Measurements from ENCODE around the gene POT1.
"Not testable (repeated sequence)": the region's sequence is repeated elsewhere in the genome, so short reads cannot be mapped to it uniquely, and the experiment has no call there.

POT1 gene, protein sequence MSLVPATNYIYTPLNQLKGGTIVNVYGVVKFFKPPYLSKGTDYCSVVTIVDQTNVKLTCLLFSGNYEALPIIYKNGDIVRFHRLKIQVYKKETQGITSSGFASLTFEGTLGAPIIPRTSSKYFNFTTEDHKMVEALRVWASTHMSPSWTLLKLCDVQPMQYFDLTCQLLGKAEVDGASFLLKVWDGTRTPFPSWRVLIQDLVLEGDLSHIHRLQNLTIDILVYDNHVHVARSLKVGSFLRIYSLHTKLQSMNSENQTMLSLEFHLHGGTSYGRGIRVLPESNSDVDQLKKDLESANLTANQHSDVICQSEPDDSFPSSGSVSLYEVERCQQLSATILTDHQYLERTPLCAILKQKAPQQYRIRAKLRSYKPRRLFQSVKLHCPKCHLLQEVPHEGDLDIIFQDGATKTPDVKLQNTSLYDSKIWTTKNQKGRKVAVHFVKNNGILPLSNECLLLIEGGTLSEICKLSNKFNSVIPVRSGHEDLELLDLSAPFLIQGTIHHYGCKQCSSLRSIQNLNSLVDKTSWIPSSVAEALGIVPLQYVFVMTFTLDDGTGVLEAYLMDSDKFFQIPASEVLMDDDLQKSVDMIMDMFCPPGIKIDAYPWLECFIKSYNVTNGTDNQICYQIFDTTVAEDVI

DNA sequence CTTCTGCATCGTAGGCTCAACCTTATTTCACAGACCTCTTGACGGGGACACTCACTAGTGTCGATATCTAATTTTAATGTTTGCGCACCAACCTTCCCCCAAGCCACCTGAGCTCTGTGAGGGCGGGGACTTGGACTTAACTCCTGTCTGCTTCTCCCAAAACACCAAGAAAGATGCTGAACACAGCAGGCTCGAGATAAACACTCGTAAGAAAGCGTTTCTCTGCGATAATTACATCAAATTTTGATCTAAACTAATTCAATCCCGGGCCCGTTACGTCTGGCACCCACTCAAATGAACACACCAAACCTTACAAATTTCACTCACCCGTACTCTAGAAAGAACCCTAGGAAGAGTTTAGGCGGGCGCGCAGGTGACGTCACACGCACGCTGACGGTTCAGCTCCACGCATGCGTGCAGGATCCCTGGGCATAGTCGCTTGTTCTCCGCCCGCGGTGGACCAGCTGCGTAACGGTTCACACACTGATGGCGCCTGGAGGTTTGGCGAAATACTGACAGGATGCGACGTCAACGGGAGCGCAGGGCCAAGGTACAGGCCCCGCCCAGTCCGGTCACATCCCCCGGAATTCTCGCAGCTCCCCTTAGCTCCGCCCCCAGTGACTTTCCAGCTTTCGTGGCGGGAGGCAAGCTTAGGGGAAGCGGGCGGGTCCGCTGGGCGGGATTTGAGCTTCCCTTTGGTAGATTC lies at the start of gene POT1:
TSS of gene POT1 (minus strand) at position 359 of the 706 bp plus-strand sequence. CDS start 32,652 bp downstream, outside the sequence.
- peak; percentile 99 for DNase-seq (ENCODE audit: low read depth)
- in situ Hi-C loops (cut with HindIII; ENCODE audit: low sequenced_read_pairs), result no loop called here

DNA sequence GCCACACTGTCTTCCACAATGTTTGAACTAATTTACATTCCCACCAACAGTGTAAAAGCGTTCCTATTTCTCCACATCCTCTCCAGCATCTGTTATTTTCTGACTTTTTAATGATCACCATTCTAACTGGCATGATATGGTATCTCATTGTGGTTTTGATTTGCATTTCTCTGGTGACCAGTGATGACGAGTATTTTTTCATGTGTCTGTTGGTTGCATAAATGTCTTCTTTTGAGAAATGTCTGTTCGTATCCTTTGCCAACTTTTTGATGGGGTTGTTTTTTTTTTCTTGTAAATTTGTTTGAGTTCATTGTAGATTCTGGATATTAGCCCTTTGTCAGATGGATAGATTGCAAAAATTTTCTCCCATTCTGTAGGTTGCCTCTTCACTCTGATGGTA lies 45.5 kb upstream of the POT1 start:
- H3K4me3 ChIP-seq (ENCODE audit: low read depth, low read length); in situ Hi-C loops (cut with HindIII; ENCODE audit: low sequenced_read_pairs); DNase-seq (ENCODE audit: low read depth): not testable (repeated sequence)

More for the DNA sequence above, at the start of gene POT1:
- H3K4me3 ChIP-seq (ENCODE audit: low read depth, low read length), result peak within 1 kb of the TSS; percentile 68
- TF ChIP-seq, protein P1, sequence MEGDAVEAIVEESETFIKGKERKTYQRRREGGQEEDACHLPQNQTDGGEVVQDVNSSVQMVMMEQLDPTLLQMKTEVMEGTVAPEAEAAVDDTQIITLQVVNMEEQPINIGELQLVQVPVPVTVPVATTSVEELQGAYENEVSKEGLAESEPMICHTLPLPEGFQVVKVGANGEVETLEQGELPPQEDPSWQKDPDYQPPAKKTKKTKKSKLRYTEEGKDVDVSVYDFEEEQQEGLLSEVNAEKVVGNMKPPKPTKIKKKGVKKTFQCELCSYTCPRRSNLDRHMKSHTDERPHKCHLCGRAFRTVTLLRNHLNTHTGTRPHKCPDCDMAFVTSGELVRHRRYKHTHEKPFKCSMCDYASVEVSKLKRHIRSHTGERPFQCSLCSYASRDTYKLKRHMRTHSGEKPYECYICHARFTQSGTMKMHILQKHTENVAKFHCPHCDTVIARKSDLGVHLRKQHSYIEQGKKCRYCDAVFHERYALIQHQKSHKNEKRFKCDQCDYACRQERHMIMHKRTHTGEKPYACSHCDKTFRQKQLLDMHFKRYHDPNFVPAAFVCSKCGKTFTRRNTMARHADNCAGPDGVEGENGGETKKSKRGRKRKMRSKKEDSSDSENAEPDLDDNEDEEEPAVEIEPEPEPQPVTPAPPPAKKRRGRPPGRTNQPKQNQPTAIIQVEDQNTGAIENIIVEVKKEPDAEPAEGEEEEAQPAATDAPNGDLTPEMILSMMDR (IDR thresholded peaks at IDR 0.05; ENCODE audit: low read depth, low read length, missing control alignments), result no peak

DNA sequence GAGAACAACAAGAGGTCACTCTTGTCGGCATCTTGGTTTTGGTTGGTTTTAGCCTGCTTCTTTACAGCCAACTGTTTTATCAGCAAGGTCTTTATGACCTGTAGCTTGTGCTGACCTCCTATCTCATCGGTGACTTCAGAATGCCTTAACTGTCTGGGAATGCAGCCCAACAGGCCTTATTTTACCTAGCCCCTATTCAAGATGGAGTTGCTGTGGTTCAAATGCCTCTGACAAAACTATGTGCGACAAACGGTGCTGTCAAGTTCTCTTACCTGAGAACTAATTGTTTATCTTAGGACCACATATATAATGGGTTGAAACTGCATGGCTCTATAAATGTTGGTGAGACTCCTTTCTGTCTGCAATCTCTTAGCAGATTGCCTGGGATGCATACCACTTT lies 35.9 kb upstream of the POT1 start:
- in situ Hi-C loops (cut with HindIII; ENCODE audit: low sequenced_read_pairs), result no loop called here
- DNase-seq (ENCODE audit: low read depth), result no peak
- TF ChIP-seq, protein P1 (IDR thresholded peaks at IDR 0.05; ENCODE audit: low read depth, low read length, missing control alignments), result no peak
- H3K4me3 ChIP-seq (ENCODE audit: low read depth, low read length), result no peak overlapping the region

DNA sequence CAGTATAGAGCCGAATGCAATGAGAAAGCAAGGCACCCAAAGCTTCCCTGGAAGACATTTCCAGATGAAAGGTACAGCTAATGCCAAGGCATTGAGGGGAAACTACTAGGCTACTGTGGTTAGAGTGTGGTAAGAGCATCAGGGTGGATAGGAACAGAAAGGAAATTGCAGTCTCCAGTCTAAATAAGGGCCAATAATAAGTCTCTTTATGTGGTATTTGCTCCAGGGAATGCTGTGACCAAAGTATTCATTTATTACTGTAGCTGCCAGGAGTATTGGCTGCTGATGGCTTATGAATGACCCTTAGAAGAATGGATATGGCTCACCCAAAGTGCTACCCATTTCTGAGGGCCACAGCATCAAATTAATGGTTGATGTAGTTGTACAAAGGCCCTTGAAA lies 30.1 kb upstream of the POT1 start:
- TF ChIP-seq, protein P1 (IDR thresholded peaks at IDR 0.05; ENCODE audit: low read depth, low read length, missing control alignments), result no peak
- in situ Hi-C loops (cut with HindIII; ENCODE audit: low sequenced_read_pairs), result no loop called here
- peak; percentile 12 for DNase-seq (ENCODE audit: low read depth)

DNA sequence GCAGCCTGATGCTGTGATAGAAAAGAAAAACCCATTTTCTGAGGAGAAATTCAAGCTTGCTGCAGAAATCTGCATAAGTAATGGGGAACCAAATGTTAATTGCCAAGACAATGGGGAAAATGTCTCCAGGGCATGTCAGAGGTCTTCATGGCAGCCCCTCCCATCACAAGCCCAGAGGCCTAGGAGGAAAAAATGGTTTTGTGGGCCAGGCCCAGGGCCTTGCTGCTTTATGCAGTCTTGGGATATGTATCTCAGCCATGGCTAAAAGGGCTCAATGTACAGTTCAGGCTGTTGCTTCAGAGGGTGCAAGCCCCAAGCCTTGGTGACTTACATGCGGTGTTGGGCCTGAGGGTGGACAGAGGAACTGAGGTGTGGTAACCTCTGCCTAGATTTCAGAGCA lies 28.3 kb upstream of the POT1 start:
- in situ Hi-C loops (cut with HindIII; ENCODE audit: low sequenced_read_pairs); DNase-seq (ENCODE audit: low read depth); H3K4me3 ChIP-seq (ENCODE audit: low read depth, low read length): not testable (repeated sequence)

More for the DNA sequence above, 30.1 kb upstream of the POT1 start:
- H3K4me3 ChIP-seq (ENCODE audit: low read depth, low read length), result no peak overlapping the region

DNA sequence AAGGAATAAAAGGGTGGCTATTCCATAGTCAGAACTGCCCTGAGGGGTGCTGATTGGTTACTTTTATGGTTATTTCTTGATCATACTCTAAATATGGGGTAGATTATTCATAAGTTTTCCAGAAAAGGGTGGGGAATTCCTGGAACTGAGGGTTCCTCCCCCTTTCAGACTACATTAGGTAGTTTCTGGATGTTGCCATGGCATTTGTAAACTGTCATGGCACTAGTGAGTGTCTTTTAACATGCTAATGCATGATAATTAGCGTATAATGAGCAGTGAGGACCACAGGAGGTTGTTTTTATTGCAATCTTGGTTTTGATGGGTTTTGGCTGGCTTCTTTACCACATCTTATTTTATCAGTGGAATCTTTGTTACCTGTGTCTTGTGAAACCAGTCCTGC lies 26.5 kb upstream of the POT1 start:
- TF ChIP-seq, protein P1 (IDR thresholded peaks at IDR 0.05; ENCODE audit: low read depth, low read length, missing control alignments), result no peak
- H3K4me3 ChIP-seq (ENCODE audit: low read depth, low read length), result no peak overlapping the region
- no peak for DNase-seq (ENCODE audit: low read depth)
- in situ Hi-C loops (cut with HindIII; ENCODE audit: low sequenced_read_pairs), result no loop called here

DNA sequence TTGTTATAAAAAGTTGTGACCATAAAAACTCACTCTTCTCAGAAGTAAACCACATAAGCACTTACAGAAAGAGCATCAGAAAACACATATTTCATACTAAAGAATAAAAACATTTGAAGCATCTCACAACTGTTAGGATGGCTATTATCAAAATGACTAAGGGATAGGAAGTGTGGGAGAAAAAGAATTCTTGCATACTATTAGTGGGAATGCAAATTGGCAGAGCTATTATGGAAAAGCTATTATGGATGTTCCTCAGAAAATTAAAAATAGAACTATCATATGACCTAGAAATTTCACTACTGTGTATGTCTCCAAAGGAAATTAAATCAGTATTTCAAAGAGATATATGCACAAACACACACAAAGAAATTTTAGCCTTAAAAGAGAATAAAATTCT lies 25.2 kb upstream of the POT1 start:
- H3K4me3 ChIP-seq (ENCODE audit: low read depth, low read length), result no peak overlapping the region
- peak; percentile 16 for DNase-seq (ENCODE audit: low read depth)
- TF ChIP-seq, protein P1 (IDR thresholded peaks at IDR 0.05; ENCODE audit: low read depth, low read length, missing control alignments), result no peak

More for the DNA sequence above, 25.2 kb upstream of the POT1 start:
- in situ Hi-C loops (cut with HindIII; ENCODE audit: low sequenced_read_pairs), result no loop called here

Data from astrocyte of the cerebellum (primary cell).